CD4-positive, alpha-beta T cell (primary cell): ENCODE data around the gene DIO1. TPM values are rescaled to one million over a fixed set of nuclear protein-coding genes. Genes with fewer than 3 reads are reported as not detected.

Experiments used
- ATAC-seq: fragments of 200-7000 bp; cut with Tn5 transposase; one replicate; pipeline ENCODE4 v1.10.0; 2022; ENCODE audit warnings: mild to moderate bottlenecking; ENCODE audit not compliant: poor library complexity
- CTCF ChIA-PET: fragments of 350-600 bp; sonication (Branson Sonifier 250); formaldehyde crosslinking; loops from one replicate; lab custom pipeline; 2021; ENCODE audit warnings: antibody characterized with exemption, inconsistent platforms; lab: Charles Lee
- POLR2A ChIA-PET: fragments of 350-600 bp; sonication (Branson Sonifier 250); formaldehyde crosslinking; loops from one replicate; lab custom pipeline; 2021; ENCODE audit warnings: antibody characterized with exemption, inconsistent platforms; lab: Charles Lee
- DNase-seq, 14 experiments: peaks; one replicate each; pipeline ENCODE4 v3.0.0-alpha.2; 2013 to 2020; ENCODE audit warnings: mixed read lengths in 2 of 14
- H3K27ac ChIP-seq, 2 donors: one replicate each; pipeline versions ENCODE4 v1.5.1 to v1.7.0; 2013; ENCODE audit warnings: low read length in 2 of 2, low read depth in 1 of 2, mild to moderate bottlenecking in 1 of 2
- H3K27me3 ChIP-seq, 2 experiments: 1 replicate in 1 of 2; 2 replicates in 1 of 2; pipeline versions ENCODE4 v1.6.1 to v1.7.0; 2013; ENCODE audit warnings: low read length in 2 of 2, control low read depth in 1 of 2, mild to moderate bottlenecking in 1 of 2, moderate library complexity in 1 of 2; ENCODE audit not compliant: insufficient read depth in 2 of 2, control insufficient read depth in 1 of 2
- H3K36me3 ChIP-seq: one replicate; pipeline ENCODE4 v1.6.1; 2013; ENCODE audit warnings: low read length, control low read depth; ENCODE audit not compliant: insufficient read depth
- H3K4me1 ChIP-seq: one replicate; pipeline ENCODE4 v1.6.1; 2013; ENCODE audit warnings: low read length, control low read depth; ENCODE audit not compliant: insufficient read depth
- H3K4me3 ChIP-seq: one replicate; pipeline ENCODE4 v1.5.1; 2013; ENCODE audit warnings: mild to moderate bottlenecking, low read length, moderate library complexity
- H3K9me3 ChIP-seq, 2 experiments: 1 replicate in 1 of 2; 2 replicates in 1 of 2; pipeline versions ENCODE4 v1.6.1 to v1.7.0; 2013; ENCODE audit warnings: low read length in 2 of 2, mild to moderate bottlenecking in 2 of 2, control low read depth in 1 of 2, moderate library complexity in 1 of 2; ENCODE audit not compliant: control insufficient read depth in 1 of 2, insufficient read depth in 1 of 2
- H3K27ac Mint-ChIP-seq: one replicate; pipeline ENCODE4 v1.8.0; 2020; ENCODE audit warnings: mixed read lengths
- H3K27me3 Mint-ChIP-seq: one replicate; pipeline ENCODE4 v1.8.0; 2021; ENCODE audit warnings: mixed read lengths
- H3K36me3 Mint-ChIP-seq: one replicate; pipeline ENCODE4 v1.8.0; 2021; ENCODE audit warnings: low read depth, mixed read lengths
- H3K4me1 Mint-ChIP-seq: one replicate; pipeline ENCODE4 v1.8.0; 2021; ENCODE audit warnings: low read depth, mixed read lengths
- H3K4me3 Mint-ChIP-seq: one replicate; pipeline ENCODE4 v1.8.0; 2020; ENCODE audit warnings: mild to moderate bottlenecking, mixed read lengths
- H3K9me3 Mint-ChIP-seq: one replicate; pipeline ENCODE4 v1.8.0; 2020; ENCODE audit warnings: mixed read lengths
- intact Hi-C, 2 experiments: fragments of 100-400 bp; cut with DNase I in 1 of 2; cut with micrococcal nuclease in 1 of 2; formaldehyde crosslinking; loops; one replicate each; pipeline versions ENCODE4 v1.15.1 to v1.9.0; 2023 to 2025; cut with DNase I, micrococcal nuclease
- total RNA-seq, 174 experiments: library from RNA in 2 of 174; stranded (reverse) in 2 of 174; gene quantifications; one replicate each; pipeline ENCODE4 v1.2.3 and lab custom pipeline; 2021 to 2026
- TF ChIP-seq, protein P1 (sequence below): fragments of 200-600 bp; IDR thresholded peaks from one replicate; pipeline ENCODE4 v1.8.0; 2022; ENCODE audit warnings: antibody characterized with exemption, mild to moderate bottlenecking

DIO1 gene
- total RNA-seq, 2 experiments from 2014 or later: not detected

DNA sequence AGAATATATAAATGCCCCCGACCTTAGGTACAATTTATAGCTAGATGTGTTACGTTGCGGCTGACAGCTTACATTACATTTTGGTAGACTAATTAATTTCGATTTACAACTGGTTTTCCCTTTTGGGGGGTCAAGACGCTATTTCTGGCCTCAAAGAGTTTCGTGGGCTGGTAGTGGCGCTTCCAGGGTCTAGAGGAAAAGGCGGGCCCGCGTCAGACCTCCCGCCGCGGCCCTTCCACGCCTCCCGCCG, 51.1 kb downstream of the DIO1 start:
- ATAC-seq (no peak), DNase-seq (no peak)
- peaks cover 61% of the 10 kb centered on the region for H3K4me1 Mint-ChIP-seq
- ChIA-PET CTCF (interaction anchor here (0.6 to 2.6 kb wide), 6 partner anchors 14 to 544 kb away, joined by 3 to 19 read pairs (median 4); partner anchors contain the start of gene NDC1), POLR2A (interaction anchor here (0.6 to 2.9 kb wide), 21 partner anchors 9 to 1541 kb away, joined by 3 to 54 read pairs (median 5); partner anchors contain the start of genes DIO1, NDC1, ORC1 and PRPF38A)
- H3K9me3 Mint-ChIP-seq: no peaks in the 10 kb centered on the region
- TF ChIP-seq, protein P1, sequence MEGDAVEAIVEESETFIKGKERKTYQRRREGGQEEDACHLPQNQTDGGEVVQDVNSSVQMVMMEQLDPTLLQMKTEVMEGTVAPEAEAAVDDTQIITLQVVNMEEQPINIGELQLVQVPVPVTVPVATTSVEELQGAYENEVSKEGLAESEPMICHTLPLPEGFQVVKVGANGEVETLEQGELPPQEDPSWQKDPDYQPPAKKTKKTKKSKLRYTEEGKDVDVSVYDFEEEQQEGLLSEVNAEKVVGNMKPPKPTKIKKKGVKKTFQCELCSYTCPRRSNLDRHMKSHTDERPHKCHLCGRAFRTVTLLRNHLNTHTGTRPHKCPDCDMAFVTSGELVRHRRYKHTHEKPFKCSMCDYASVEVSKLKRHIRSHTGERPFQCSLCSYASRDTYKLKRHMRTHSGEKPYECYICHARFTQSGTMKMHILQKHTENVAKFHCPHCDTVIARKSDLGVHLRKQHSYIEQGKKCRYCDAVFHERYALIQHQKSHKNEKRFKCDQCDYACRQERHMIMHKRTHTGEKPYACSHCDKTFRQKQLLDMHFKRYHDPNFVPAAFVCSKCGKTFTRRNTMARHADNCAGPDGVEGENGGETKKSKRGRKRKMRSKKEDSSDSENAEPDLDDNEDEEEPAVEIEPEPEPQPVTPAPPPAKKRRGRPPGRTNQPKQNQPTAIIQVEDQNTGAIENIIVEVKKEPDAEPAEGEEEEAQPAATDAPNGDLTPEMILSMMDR: no peak
- Histone ChIP-seq H3K36me3 (no peaks in the 10 kb centered on the region), H3K27ac (peak overlapping the region; percentile 55 to 80), H3K4me3 (peak overlapping the region; percentile 89), H3K9me3 (no peaks in the 10 kb centered on the region), H3K27me3 (no peaks in the 10 kb centered on the region), H3K4me1 (peaks cover 28% of the 10 kb centered on the region)
- peak overlapping the region; percentile 99 for H3K4me3 Mint-ChIP-seq
- H3K36me3 Mint-ChIP-seq: peaks cover 13% of the 10 kb centered on the region
- intact Hi-C loops: loop anchor here (2.0 to 10.0 kb wide), 8 partner anchors 108 to 1890 kb away; partner anchors contain the start of genes BTF3L4 (in 1 of the 2), CC2D1B (in 1 of the 2), LRP8 (in 1 of the 2) and TCEANC2 (in 1 of the 2)
- H3K27ac Mint-ChIP-seq: peak overlapping the region; percentile 91
- H3K27me3 Mint-ChIP-seq: no peaks in the 10 kb centered on the region

DNA sequence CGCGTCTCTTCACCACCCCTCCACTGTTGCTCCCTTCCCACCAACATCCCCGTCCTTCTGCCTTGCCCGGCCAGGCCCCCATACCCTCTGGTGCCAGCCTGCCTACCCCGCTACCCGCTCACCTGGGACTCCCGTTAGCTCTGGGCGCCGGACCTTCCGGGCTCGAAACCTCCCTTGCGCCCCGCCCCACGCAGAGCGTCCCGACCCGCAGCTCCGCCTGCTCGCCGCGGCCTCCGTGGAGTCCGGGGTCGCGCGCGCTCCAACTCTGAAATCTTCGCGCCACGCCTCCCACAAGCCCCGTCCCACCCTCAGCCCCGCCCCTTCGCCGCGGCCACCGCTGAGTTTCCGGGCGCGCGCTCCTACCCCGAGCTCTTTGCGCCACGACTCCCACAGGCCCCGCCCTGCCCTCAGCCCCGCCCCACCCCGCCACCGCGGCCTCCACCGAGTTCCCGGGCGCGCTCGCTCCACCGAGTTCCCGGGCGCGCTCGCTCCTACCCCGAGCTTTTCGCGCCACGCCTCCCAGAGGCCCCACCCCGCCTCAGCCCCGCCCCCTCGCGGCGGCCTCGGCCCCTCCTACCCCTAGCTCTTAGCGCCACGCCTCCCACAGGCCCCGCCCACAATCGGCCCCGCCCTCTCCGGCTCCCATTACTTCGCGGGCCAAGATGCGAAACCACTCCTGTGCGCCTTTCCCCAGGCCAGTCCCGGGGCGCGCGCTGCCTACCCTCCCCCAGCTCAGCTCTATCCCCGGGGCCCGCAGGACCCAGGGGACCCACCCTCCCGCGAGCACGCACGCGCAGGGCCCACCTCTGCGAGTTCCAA, 51.7 kb downstream of the DIO1 start, which contains the start of gene IFT25:
Gene IFT25 (minus strand): TSS at position 267 of the 819 bp plus-strand sequence. CDS start 5,617 bp downstream, outside the sequence.
- H3K36me3 ChIP-seq: no peaks in the 10 kb centered on the region
- POLR2A ChIA-PET: interaction anchor here (0.6 to 2.9 kb wide), 25 partner anchors 8 to 1891 kb away, joined by 3 to 54 read pairs (median 5); partner anchors contain the start of genes DIO1, NDC1, ORC1 and PRPF38A
- H3K4me3 ChIP-seq: peak within 1 kb of the TSS; percentile 89
- H3K4me1 ChIP-seq: peaks cover 28% of the 10 kb centered on the region
- peaks cover 13% of the 10 kb centered on the region for H3K36me3 Mint-ChIP-seq
- H3K4me3 Mint-ChIP-seq: peak within 1 kb of the TSS; percentile 99
- CTCF ChIA-PET: interaction anchor here (0.6 to 2.6 kb wide), 6 partner anchors 14 to 544 kb away, joined by 3 to 19 read pairs (median 4); partner anchors contain the start of gene NDC1
- no peaks in the 10 kb centered on the region for H3K27me3 Mint-ChIP-seq
- peaks cover 59% of the 10 kb centered on the region for H3K4me1 Mint-ChIP-seq
- TF ChIP-seq, protein P1: no peak
- intact Hi-C loops: loop anchor here (1.0 to 10.0 kb wide), 12 partner anchors 56 to 1891 kb away; partner anchors contain the start of genes NDC1 (in 2 of the 2), TCEANC2 (in 2 of the 2), TMEM59 (in 2 of the 2) and YIPF1 (in 2 of the 2)
- peak within 1 kb of the TSS; percentile 91 for H3K27ac Mint-ChIP-seq
- H3K27me3 ChIP-seq: no peaks in the 10 kb centered on the region
- H3K9me3 Mint-ChIP-seq: no peaks in the 10 kb centered on the region
- H3K27ac ChIP-seq: peak within 1 kb of the TSS; percentile 60 to 80
- no peaks in the 10 kb centered on the region for H3K9me3 ChIP-seq
- DNase-seq: peak; percentile 96 to 100 (median 98)
- peak; percentile 77 for ATAC-seq
